Mesothelial cell of epicardium (in vitro differentiated cells): ENCODE results near the gene ZNF532. TPM values are rescaled to one million over a fixed set of nuclear protein-coding genes. Genes with fewer than 3 reads are reported as not detected.
"Not testable (repeated sequence)": the region's sequence is repeated elsewhere in the genome, so short reads cannot be mapped to it uniquely, and the experiment has no call there.

Experiments
- DNase-seq, 2 experiments: peaks; one replicate each; pipeline ENCODE4 v3.0.0; 2021; ENCODE audit warnings: low spot score in 2 of 2; ENCODE audit not compliant: unreplicated experiment in 2 of 2
- H3K27ac Mint-ChIP-seq: 2 replicates; pipeline ENCODE4 v1.8.0; 2021; ENCODE audit warnings: mixed read lengths
- H3K27me3 Mint-ChIP-seq: 2 replicates; pipeline ENCODE4 v1.8.0; 2021; ENCODE audit warnings: low read depth, mixed read lengths
- H3K36me3 Mint-ChIP-seq: 2 replicates; pipeline ENCODE4 v1.8.0; 2021; ENCODE audit warnings: mixed read lengths
- H3K4me1 Mint-ChIP-seq: 2 replicates; pipeline ENCODE4 v1.8.0; 2021; ENCODE audit warnings: mixed read lengths
- H3K4me3 Mint-ChIP-seq: 2 replicates; pipeline ENCODE4 v1.8.0; 2021; ENCODE audit warnings: mild to moderate bottlenecking, moderate library complexity, mixed read lengths
- H3K9me3 Mint-ChIP-seq: 2 replicates; pipeline ENCODE4 v1.8.0; 2021; ENCODE audit warnings: mixed read lengths
- total RNA-seq: library from RNA; stranded (reverse); gene quantifications from 3 replicates; pipeline ENCODE4 v1.2.1, GENCODE V29; 2021
- TF ChIP-seq, protein P1 (sequence below): fragments of 200-600 bp; sonication (generic); IDR thresholded peaks from one replicate; pipeline ENCODE4 v1.5.0; 2021; ENCODE audit warnings: antibody characterized with exemption; ENCODE audit not compliant: unreplicated experiment

ZNF532 gene
- total RNA-seq, 1 donor from 2014 or later, result 188 TPM

GRCh38 chr18:59022167-59022945 lies 157.7 kb downstream of the ZNF532 start:
- peaks cover 19% of the 10 kb centered on the region for H3K9me3 Mint-ChIP-seq
- H3K27ac Mint-ChIP-seq, result no peak overlapping the region
- no peak for DNase-seq
- H3K4me3 Mint-ChIP-seq, result no peak overlapping the region
- peaks cover 5% of the 10 kb centered on the region for H3K36me3 Mint-ChIP-seq
- no peaks in the 10 kb centered on the region for H3K27me3 Mint-ChIP-seq
- TF ChIP-seq, protein P1, sequence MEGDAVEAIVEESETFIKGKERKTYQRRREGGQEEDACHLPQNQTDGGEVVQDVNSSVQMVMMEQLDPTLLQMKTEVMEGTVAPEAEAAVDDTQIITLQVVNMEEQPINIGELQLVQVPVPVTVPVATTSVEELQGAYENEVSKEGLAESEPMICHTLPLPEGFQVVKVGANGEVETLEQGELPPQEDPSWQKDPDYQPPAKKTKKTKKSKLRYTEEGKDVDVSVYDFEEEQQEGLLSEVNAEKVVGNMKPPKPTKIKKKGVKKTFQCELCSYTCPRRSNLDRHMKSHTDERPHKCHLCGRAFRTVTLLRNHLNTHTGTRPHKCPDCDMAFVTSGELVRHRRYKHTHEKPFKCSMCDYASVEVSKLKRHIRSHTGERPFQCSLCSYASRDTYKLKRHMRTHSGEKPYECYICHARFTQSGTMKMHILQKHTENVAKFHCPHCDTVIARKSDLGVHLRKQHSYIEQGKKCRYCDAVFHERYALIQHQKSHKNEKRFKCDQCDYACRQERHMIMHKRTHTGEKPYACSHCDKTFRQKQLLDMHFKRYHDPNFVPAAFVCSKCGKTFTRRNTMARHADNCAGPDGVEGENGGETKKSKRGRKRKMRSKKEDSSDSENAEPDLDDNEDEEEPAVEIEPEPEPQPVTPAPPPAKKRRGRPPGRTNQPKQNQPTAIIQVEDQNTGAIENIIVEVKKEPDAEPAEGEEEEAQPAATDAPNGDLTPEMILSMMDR, result no peak
- H3K4me1 Mint-ChIP-seq, result peaks cover 16% of the 10 kb centered on the region

GRCh38 chr18:59024829-59025228 lies 160.2 kb downstream of the ZNF532 start:
- TF ChIP-seq, protein P1, result no peak
- Mint-ChIP-seq H3K9me3 (no peaks in the 10 kb centered on the region), H3K4me1 (peaks cover 16% of the 10 kb centered on the region), H3K36me3 (no peaks in the 10 kb centered on the region), H3K27ac (peak overlapping the region; percentile 1), H3K27me3 (no peaks in the 10 kb centered on the region), H3K4me3 (no peak overlapping the region)
- no peak for DNase-seq

DNA sequence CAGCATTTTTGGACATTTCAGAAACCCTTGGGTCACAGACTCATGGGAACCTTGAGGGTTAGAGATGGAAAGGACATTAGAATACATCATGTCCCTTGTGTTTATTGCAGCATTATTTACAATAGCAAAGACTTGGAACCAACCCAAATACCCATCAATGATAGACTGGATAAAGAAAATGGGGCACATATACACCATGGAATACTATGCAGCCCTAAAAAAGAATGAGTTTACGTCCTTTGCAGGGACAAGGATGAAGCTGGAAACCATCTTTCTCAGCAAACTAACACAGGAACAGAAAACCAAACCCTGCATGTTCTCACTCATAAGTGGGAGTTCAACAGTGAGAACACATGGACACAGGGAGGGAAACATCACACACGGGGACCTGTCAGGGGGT lies 160.9 kb downstream of the ZNF532 start:
- H3K27me3 Mint-ChIP-seq, H3K4me3 Mint-ChIP-seq, H3K9me3 Mint-ChIP-seq, H3K36me3 Mint-ChIP-seq, H3K27ac Mint-ChIP-seq, DNase-seq: not testable (repeated sequence)
- H3K4me1 Mint-ChIP-seq, result peaks cover 16% of the 10 kb centered on the region

DNA sequence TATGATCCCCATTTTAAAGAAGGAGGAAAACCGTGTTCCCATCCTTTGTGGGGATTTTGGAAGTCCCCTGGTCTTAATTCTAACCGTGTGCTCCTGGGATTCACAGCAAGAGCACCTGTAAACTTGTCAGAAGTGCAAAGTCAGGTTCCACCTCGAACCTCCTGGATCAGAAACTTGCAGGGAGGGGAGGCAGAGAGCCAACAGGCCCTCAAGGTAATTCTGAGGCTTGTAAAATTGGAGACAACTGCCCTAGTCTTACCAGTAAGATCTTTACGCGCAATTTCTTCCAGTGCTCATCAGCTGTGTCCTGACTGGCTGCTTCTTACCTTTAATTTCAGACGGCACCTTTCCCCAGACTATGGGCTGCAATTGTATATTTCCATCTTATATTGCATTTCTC lies 161.7 kb downstream of the ZNF532 start:
- no peak overlapping the region for H3K4me3 Mint-ChIP-seq
- DNase-seq, result no peak
- H3K9me3 Mint-ChIP-seq, result no peaks in the 10 kb centered on the region
- H3K27ac Mint-ChIP-seq, result no peak overlapping the region
- no peaks in the 10 kb centered on the region for H3K27me3 Mint-ChIP-seq
- no peaks in the 10 kb centered on the region for H3K36me3 Mint-ChIP-seq
- TF ChIP-seq, protein P1, result no peak
- peaks cover 15% of the 10 kb centered on the region for H3K4me1 Mint-ChIP-seq

GRCh38 chr18:59026831-59027410 lies 162.2 kb downstream of the ZNF532 start:
- Mint-ChIP-seq H3K27me3 (no peaks in the 10 kb centered on the region), H3K36me3 (no peaks in the 10 kb centered on the region), H3K27ac (no peak overlapping the region), H3K4me1 (peaks cover 12% of the 10 kb centered on the region), H3K9me3 (no peaks in the 10 kb centered on the region), H3K4me3 (no peak overlapping the region)
- no peak for DNase-seq
- TF ChIP-seq, protein P1, result no peak

DNA sequence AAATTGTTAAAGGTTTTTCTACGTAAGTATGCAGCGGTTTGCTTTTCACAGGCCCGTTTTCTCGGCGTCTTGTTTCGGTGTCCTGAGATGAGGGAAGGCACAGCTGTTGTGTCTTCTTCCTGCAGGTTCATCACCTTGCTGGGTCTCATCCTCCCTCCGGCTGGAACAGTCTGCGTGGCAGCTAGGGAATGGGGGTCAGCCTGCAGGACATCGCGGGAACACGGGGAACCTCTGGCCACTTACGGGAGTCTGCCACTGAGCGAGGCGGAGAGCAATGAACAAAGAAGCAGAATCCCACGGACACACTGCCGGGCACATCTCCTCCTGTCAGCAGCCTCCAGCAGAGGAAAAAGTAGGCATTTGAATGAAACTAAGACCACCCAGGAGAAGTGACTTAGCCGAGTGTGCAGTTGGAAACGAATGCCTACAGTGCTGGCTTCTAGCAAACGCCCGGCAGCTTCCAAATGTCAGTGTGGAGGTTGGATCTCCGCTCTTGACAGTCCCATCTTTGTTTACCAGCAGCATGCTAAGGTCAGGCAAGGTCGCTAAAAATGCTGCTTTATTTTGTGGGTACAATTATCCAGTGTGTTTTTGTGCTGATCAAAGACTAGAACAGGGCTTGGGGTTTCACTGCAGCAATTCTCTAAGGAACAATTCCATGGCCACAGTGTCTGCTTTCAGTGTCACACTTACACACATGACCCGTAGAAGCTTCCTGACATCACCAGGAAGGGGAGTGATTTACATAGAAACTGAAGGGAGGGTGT lies 165.2 kb downstream of the ZNF532 start:
- H3K36me3 Mint-ChIP-seq, result no peaks in the 10 kb centered on the region
- no peak for DNase-seq
- H3K27ac Mint-ChIP-seq, result no peak overlapping the region
- no peaks in the 10 kb centered on the region for H3K9me3 Mint-ChIP-seq
- no peak overlapping the region for H3K4me3 Mint-ChIP-seq
- peaks cover 2% of the 10 kb centered on the region for H3K4me1 Mint-ChIP-seq
- TF ChIP-seq, protein P1, result no peak
- no peaks in the 10 kb centered on the region for H3K27me3 Mint-ChIP-seq
